Stimulated activated CD8-positive, alpha-beta memory T cell treated with anti-CD3 and anti-CD28 coated beads, Interleukin-4, amount 100 ng/mL, for 24 hours (primary cell): ENCODE results near the gene DCTN4.

ENCODE experiments used
- DNase-seq: peaks from one replicate; pipeline ENCODE4 v3.0.0-alpha.2; 2020; ENCODE audit warnings: low read depth

DCTN4 gene

GRCh38 chr5:150738862-150739261, 20.0 kb downstream of the DCTN4 start:
- no peak for DNase-seq

GRCh38 chr5:150734579-150735384, 24.0 kb downstream of the DCTN4 start:
- no peak for DNase-seq

GRCh38 chr5:150731669-150732242, 27.1 kb downstream of the DCTN4 start:
- no peak for DNase-seq

GRCh38 chr5:150729859-150730258, 29.0 kb downstream of the DCTN4 start:
- no peak for DNase-seq

GRCh38 chr5:150723845-150724244, 35.0 kb downstream of the DCTN4 start:
- no peak for DNase-seq

- DNase-seq = no peak
Observed at GRCh38 chr5:150710165-150710564, 48.7 kb downstream of the DCTN4 start.

GRCh38 chr5:150706776-150707390, 51.9 kb downstream of the DCTN4 start:
- no peak for DNase-seq

- no peak for DNase-seq
Observed at GRCh38 chr5:150703762-150704161, 55.1 kb downstream of the DCTN4 start.

GRCh38 chr5:150700594-150701377, 58.0 kb downstream of the DCTN4 start, which contains the start of gene RBM22:
TSS of gene RBM22 (minus strand) at chr5:150701062. CDS start at chr5:150700985, 77 bp downstream.
- peak; percentile 87 for DNase-seq

- DNase-seq = no peak
Observed at GRCh38 chr5:150700246-150700593, 58.6 kb downstream of the DCTN4 start.

- no peak for DNase-seq
Observed at GRCh38 chr5:150694612-150695011, 64.2 kb downstream of the DCTN4 start.

- DNase-seq = no peak
Observed at GRCh38 chr5:150692276-150692675, 66.5 kb downstream of the DCTN4 start.

GRCh38 chr5:150690760-150691159, 68.1 kb downstream of the DCTN4 start:
- no peak for DNase-seq

- no peak for DNase-seq
Observed at GRCh38 chr5:150689120-150689519, 69.7 kb downstream of the DCTN4 start.

- DNase-seq = no peak
Observed at GRCh38 chr5:150676578-150676977, 82.2 kb downstream of the DCTN4 start.

GRCh38 chr5:150675069-150675468, 83.7 kb downstream of the DCTN4 start:
- no peak for DNase-seq

- DNase-seq = no peak
Observed at GRCh38 chr5:150674341-150674821, 84.4 kb downstream of the DCTN4 start.

- no peak for DNase-seq
Observed at GRCh38 chr5:150672884-150673275, 85.9 kb downstream of the DCTN4 start.

- DNase-seq = no peak
Observed at GRCh38 chr5:150672237-150672883, 86.5 kb downstream of the DCTN4 start.

GRCh38 chr5:150671509-150672236, 87.1 kb downstream of the DCTN4 start:
- no peak for DNase-seq

GRCh38 chr5:150670948-150671310, 87.9 kb downstream of the DCTN4 start:
- no peak for DNase-seq
